GM19238 (cell line): Measurements from ENCODE around the gene PADI4.

Experiments used
- DNase-seq: peaks from one replicate; pipeline ENCODE4 v3.0.0; 2011; ENCODE audit warnings: low spot score; ENCODE audit not compliant: insufficient read length

PADI4 gene

DNA sequence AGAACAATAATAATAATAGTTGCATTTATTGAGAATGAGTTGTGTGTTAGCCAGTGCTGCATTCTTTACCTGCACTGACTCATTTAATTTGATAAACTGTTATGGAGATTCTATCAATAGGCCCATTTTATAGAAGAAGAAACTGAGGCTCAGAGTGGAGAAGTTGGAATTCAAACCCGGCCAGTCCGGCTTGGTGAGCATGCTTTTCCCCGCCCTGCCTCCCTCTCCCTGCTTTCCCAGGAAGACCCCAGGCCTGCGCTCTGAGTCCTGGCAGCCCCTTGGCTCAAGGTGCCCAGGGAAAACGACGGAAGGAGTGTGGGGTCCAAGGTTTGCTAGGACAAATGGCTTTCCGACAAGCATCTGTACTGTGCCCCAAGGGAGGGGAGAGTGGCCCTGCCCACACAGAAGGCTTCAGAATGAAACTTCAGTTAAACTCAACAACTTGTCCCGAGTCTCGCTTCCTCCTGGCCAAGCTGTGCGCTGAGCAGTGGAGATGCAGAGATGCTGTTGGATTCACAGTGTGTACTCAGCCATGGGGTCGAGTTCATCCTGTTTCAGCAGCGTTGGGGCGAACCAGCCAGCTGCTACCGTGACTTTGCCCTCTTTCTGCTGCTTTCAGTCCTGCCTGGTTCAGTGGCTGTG is 40.7 kb downstream of the PADI4 start:
- DNase-seq: peak; percentile 33

DNA sequence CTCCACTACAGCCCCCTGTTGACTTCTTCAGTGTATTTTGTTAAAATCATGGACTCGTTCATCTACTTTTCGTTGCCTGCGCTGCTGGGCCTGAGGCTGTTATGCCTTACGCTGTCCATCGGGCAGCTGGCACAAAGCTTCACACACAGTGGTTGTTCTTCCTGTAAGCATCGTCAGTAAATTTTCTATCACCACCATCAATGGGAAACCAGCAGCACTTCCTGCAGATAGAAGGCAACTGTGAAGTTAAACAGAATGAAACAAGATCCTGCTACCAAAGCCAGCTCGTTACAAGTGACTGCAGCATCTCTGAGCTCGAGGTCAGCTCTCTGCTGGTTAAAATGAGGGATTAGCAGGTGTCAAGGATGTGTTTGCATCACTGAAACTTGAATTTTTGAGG is 42.1 kb downstream of the PADI4 start:
- no peak for DNase-seq

DNA sequence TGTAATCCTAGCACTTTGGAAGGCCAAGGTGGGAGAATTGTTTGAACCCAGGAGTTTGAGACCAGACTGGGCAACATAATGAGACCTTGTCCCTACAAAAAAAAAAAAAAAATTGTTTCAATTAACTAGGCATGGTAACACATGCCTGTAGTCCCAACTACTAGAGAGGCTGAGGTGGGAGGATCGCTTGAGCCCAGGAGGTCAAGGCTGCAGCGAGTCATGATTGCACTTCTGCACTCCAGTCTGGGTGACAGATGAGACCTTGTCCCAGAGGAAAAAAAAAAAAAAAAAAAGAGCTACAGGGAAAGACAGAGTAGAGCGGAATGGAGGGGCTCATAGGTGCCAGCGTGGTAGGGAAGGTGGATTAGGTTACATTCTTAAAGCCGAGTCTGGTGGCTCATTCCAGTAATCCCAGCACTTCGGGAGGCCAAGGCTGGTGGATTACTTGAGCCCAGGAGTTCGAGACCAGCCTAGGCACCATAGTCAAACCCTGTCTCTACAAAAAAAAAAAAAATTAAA is 43.0 kb downstream of the PADI4 start:
- DNase-seq: no peak

DNA sequence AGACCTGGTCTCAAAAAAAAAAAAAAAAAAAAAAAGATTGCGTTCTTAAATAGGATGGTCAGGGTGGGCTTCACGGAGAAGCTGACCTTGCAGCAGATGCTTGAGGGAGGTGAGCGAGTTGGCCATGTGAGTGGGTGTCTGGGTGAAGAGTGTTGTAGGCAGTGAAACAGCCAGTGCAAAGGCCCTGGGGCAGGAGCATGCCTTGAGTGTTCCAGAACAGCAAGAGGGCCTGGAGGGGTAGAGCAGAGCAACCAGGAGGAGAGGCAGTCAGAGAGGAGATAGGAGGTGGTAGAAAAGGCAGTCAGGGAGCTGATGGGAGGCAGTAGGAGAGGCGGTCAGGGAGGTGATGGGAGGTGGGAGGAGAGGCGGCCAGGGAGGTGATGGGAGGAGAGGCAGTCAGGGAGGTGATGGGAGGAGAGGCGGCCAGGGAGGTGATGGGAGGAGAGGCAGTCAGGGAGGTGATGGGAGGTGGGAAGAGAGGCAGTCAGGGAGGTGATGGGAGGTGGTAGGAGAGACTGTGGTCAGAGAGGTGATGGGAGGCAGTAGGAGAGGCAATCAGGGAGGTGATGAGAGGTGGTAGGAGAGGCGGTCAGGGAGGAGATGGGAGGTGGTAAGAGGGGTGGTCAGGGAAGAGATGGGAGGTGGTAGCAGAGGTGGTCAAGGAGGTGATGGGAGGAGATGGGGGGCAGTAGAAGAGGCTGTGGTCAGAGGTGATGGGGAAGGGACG is 43.8 kb downstream of the PADI4 start:
- no peak for DNase-seq

DNA sequence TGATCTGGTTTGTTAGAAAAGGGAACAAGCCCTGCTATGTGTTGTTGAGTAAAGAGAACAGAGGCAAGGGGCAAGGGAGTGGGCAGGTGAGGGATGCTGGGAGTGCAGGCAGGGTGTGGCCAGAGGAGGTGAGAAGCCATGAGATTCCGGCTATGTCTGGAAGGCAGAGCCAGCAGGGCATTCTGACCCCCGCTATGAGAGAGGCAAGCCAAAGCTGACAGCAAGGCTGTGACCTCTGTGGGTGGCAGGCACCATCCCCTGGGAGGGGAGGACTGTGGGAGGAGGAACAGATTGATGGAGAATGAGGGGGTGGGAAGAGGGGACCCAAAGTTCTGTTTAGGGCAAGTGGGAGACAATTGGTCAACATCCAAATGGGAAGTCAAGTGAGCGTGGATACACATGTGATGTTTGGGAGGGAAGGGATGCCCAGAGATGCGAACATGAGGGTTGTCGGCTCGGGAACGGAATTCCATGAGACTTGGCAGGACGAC is 44.5 kb downstream of the PADI4 start:
- DNase-seq: no peak

DNA sequence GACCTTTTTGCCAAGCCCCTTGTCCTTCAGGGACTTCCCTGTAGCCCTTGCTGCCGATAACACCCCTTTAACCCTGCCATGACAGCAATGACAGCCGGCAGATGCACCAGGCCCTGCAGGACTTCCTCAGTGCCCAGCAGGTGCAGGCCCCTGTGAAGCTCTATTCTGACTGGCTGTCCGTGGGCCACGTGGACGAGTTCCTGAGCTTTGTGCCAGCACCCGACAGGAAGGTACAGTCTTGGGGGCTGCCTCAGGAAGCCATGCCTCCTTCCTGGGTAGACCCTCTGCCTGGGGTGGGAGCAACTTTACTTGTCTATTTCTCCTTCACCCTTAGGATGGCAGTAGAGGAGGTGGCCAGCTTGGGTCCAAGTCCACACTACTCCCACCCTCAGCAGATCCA is 47.9 kb downstream of the PADI4 start:
- no peak for DNase-seq

DNA sequence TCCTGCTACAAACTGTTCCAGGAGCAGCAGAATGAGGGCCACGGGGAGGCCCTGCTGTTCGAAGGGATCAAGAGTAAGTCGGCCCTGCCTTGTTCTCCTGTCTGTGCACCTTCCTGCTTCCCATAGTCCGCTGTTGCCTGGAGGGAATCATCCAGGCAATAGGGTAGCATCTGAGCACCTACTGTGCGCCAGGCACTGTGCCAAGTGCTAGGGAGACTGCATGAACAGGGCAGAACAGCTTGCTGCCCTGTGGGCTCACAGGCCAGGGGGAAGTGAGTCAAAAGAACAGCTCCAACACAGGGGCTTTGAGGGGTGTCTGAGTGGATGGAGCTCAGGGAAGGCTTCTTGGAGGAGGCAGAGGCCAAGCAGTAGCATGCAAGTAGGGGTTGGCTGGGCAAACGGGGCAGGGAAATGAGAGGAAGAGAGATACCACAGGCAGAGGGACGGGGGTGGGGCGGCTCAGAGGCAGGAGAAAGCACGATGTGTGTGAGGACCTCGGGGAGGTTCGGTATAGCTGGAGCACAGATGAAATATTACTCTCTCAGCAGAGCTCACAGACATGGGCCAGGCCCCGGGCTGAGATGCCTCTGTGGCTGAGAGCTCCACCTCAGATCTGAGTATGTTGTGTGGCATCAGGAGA is 48.5 kb downstream of the PADI4 start:
- no peak for DNase-seq

DNA sequence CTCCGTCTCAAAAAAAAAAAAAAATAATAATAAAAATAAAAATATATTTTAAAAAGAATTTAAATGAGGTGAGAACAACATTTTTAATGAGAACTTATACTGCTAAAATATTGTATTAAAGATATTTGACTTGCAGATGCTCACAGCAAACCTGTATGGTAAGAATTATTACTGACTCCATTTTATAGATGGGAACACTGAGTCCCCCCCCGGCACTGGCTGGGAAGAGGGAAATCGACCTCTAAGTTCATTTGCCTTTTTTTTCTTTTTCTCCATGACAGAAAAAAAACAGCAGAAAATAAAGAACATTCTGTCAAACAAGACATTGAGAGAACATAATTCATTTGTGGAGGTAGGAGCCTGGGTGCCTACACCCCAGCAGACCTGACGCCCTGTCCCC is 50.6 kb downstream of the PADI4 start:
- DNase-seq: no peak

DNA sequence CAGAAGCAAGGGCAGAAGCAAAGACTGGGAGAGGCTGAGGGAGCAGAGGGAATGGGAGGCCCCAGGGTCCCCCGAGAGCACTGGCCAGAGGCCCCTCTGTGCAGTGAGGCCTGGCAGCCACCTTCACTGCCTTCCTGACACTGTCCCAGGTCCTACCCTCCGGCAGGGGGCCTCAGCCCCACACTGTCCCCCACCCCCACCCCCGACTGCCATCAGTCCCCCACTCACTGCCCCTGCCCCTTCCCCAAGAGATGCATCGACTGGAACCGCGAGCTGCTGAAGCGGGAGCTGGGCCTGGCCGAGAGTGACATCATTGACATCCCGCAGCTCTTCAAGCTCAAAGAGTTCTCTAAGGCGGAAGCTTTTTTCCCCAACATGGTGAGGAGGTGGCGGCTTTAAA is 51.0 kb downstream of the PADI4 start:
- no peak for DNase-seq

DNA sequence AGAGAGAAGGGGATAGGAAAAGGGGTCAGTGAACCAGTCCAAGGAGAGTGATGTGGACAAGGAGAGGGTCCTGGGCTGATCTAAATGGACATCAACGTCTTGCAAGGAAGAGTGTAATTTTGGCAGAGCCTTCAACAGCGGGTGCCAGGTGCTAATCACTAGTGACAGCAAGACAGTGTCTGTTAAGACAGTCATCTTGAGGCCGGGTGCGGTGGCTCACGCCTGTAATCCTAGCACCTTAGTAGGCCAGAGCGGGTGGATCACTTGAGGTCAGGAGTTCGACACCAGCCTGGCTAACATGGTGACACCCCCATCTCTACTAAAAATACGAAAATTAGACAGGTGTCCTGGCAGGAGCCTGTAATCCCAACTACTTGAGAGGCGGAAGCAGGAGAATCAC is 51.8 kb downstream of the PADI4 start:
- no peak for DNase-seq

DNA sequence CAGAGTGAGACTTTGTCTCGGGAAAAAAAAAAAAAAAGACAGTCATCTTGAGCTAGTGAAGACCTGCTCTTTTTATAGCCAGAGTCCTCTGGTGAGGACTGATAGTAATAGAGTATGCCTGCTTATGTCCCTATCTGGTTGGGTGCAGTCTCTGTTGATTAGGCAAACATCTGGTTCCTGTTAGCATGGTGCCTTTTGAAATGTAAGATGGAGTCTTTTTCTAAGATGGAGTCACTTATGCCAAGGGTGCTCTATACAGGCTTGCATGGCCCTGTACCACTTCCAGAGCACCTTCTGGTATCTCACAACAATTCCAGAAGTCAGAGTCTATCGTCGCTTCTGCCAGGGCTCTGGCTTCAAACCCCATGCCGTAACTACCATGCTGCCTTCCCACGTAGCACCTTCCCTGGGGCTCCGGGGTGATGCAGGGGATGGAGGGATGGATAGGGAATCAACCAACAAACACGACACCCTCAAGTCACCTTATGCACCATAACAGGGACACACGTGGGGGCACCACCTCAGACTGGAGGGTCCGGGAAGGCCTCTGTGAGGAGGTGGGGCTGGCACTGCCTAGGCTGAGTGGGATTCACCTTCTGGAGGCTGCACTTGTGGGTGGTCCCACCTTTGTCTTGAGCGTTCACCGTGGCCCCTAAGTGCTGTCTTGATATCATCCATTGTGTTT is 52.4 kb downstream of the PADI4 start:
- no peak for DNase-seq

DNA sequence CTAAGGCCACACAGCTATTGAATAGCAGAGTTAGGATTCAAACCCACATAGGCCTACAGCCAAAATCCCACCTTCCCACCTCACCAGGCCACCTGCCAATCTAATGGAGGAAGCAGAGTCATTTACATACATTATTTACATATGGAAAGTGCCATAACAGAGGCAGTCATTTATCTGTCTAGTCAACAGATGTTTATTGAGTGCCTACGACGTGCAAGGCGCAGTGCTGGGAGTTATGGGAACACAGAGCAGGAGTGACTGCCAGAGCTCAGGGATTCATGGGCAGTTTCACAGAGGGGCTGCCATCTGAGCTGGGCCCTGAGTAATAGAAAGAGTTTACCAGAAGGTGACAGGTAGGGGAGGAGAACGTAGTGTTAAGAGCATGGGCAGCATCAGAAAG is 53.7 kb downstream of the PADI4 start:
- DNase-seq: no peak

DNA sequence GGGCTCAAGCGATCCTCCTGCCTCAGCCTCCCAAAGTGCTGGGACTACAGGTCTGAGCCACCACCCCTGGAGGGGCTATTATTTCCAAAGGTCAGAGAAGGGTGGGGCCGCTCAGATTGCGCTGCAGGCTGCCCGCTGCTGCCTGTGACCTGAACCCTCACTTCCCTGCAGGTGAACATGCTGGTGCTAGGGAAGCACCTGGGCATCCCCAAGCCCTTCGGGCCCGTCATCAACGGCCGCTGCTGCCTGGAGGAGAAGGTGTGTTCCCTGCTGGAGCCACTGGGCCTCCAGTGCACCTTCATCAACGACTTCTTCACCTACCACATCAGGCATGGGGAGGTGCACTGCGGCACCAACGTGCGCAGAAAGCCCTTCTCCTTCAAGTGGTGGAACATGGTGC is 55.4 kb downstream of the PADI4 start:
- DNase-seq: no peak

DNA sequence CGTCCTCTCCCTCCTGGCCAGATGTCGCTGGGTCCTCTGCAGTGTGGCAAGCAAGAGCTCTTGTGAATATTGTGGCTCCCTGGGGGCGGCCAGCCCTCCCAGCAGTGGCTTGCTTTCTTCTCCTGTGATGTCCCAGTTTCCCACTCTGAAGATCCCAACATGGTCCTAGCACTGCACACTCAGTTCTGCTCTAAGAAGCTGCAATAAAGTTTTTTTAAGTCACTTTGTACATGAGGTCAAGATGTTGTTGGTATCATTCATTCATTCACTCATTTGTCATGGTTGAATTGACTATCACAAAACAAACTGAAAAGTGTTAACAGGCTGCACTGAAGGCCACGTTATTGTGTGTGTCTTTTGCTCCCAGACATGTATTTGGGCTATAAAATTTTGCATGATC is 55.8 kb downstream of the PADI4 start:
- no peak for DNase-seq

DNA sequence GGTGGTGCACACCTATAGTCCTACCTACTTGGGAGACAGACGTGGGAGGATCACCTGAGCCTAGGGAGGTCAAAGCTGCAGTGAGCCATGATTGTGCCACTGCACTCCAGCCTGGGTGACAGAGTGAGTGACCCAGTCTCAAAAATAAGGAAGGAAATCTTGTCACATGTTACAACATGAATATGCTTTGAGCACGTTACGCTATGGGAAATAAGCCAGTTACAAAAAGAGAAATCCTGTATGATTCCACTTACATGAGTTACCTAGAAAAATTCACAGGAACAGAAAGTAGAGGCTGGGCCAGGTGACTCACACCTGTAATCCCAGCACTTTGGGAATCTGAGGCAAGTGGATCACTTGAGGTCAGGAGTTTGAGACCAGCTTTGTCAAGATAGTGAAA is 57.3 kb downstream of the PADI4 start:
- DNase-seq: no peak

DNA sequence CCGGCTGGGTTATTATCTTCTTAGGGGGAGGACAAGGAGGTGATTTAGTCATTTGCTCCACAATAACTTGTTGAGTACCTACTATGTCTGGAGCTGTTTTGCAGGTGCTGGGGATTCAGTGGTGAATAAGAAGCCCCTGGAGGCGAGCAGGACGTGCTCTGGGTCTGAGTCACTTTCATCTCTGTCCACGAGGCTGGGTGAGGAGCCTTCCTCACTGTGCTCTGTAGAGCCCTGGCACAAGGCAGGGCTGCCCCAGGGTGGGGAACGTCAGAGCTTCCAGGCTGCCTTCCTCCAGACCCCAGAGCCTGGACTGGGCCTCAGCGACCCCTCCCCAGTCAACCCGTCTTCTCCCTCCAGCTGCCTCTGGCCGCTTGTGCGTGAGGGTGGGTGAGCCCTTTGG is 61.5 kb downstream of the PADI4 start:
- no peak for DNase-seq

DNA sequence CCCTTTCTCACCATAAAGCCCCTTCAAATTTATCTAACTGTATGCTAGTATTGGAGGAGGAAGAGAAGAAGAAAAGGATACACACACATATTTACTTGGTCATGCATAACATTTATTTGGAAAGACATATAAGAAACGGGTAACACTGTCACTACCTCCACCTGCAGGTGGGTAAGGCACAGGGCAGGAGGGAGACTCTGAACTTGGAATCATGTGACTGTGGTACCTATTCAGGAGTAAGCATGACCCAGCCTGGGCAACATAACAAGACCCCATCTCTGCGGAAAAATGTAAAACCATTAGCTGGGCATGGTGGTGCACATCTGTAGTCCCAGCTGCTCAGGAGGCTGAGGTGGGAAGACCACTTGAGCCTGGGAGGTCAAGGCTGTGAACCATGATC is 62.6 kb downstream of the PADI4 start:
- no peak for DNase-seq

DNA sequence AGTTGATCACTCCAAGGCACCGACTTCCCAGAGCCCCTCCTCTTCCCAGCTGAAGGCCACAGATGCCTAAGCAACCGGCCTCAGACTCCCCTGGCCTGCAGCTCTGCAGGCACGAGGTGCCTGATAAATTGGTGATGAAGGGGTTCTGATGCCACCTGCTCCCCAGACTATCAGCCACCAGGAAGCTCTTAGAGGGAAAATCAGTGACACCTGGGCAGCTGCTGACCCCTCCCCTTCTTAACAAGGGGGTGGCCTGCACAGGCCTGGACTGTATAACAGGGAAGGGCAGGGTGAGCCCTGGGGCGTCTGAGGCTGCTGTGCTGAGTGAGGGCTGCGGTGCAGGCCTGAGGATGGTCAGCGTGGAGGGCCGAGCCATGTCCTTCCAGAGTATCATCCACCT is 63.9 kb downstream of the PADI4 start, which contains the start of gene PADI6:
Gene PADI6, plus strand, starts transcription at position 301 of the 400 bp plus-strand sequence. Its CDS starts 50 bp downstream, at position 351.
- DNase-seq: no peak

DNA sequence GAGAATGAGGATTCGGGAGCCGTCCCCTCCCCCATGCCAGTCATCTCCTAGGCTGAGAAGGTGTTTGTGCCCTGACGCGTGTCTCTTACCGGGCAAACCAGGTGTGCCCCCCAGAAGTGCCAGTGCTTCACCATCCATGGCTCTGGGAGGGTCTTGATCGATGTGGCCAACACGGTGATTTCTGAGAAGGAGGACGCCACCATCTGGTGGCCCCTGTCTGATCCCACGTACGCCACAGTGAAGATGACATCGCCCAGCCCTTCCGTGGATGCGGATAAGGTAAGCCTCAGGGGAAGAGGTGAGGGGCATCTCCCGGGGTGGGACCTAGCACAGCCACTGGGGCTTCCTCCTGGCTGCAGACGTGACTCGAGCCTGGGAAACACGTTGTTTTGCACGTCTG is 65.0 kb downstream of the PADI4 start:
- DNase-seq: no peak

DNA sequence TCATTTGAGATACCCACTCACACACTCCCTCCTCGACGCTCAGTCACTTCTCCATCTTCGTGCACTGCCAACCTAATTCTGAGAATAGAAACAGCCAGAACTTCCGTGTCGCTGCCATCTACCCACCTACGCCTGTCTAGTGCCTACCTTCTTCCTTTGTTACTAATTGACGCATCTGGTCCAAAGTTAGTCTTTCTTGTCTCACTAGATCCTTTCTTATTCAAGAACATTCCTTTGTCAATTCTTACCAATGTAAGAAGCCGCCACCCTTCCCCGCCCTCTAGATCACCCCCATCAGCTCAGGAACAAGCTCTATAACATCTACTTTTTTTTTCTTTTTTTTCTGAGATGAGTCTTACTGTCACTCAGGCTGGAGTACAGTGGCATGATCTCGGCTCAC is 67.7 kb downstream of the PADI4 start:
- DNase-seq: no peak

DNA sequence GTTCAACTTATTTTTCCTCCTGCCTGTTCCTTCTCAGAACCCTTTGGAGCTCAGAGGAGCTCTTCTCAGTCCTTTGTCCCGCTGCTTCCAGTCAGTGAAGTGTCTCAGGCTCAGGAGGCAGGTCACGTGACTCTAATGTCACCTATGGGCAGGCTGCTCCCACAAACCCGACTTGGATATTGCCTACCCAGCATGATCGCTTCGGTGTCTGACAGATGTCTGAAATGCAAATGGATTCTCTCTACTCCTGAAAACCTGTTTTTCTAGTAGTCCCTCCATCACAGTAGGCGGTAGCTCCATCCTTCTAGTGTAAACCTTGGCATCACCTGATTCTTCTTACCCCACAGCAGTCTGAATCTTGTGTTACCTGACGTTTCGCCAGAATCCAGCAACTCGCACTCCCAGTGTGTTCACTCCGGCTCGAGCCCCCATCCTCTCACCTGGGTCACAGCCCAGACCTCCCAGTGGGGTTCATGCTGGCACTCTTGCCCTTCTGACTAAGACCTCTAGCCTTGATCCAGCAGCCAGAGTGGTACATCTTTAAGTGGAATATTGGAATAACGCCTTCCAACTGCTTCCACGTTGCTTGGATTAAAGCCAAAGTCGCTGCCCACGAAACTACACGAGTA is 69.4 kb downstream of the PADI4 start:
- DNase-seq: no peak
